DOHH2 (cell line): Measurements from ENCODE around the gene SLC6A2.

ENCODE experiments used
- EZH2phosphoT487 ChIP-seq: fragments of 200-600 bp; sonication (generic); IDR thresholded peaks from 2 replicates; pipeline ENCODE4 v1.6.1; 2017; ENCODE audit warnings: borderline replicate concordance, mild to moderate bottlenecking, antibody characterized with exemption, low read length, moderate library complexity, mixed read lengths
- TF ChIP-seq, protein P1 (sequence below): fragments of 200-600 bp; sonication (generic); IDR thresholded peaks from one replicate; pipeline ENCODE4 v1.5.1; 2014; ENCODE audit warnings: antibody characterized with exemption, mild to moderate bottlenecking, low read depth, low read length; ENCODE audit not compliant: poor library complexity, severe bottlenecking

DNA sequence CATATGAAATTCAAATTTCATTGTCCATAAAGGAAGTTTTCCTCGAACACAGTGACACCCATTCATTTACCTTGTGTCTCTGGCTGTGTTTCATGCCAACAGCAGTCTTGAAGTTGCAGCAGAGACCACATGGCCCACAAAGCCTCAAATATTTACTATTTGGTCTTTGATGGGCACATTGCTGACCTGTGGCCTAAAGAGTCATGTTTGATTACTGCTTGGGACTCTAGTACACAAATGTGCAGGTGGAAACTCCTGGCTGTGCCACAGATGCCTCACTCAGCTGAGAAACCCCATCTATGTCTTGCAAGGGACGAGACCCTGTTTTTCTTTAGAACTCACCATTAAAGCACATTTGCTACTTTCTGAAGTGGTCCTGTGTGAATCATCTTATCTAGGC is 76.7 kb downstream of the SLC6A2 start:
- TF ChIP-seq, protein P1, sequence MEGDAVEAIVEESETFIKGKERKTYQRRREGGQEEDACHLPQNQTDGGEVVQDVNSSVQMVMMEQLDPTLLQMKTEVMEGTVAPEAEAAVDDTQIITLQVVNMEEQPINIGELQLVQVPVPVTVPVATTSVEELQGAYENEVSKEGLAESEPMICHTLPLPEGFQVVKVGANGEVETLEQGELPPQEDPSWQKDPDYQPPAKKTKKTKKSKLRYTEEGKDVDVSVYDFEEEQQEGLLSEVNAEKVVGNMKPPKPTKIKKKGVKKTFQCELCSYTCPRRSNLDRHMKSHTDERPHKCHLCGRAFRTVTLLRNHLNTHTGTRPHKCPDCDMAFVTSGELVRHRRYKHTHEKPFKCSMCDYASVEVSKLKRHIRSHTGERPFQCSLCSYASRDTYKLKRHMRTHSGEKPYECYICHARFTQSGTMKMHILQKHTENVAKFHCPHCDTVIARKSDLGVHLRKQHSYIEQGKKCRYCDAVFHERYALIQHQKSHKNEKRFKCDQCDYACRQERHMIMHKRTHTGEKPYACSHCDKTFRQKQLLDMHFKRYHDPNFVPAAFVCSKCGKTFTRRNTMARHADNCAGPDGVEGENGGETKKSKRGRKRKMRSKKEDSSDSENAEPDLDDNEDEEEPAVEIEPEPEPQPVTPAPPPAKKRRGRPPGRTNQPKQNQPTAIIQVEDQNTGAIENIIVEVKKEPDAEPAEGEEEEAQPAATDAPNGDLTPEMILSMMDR, result no peak
- TF ChIP-seq EZH2phosphoT487, result no peak
